Nephron (organoid): ENCODE measurements around the gene ANKRD49.

ENCODE experiments used
- H3K27ac Mint-ChIP-seq, 3 experiments: 2 replicates each; pipeline ENCODE4 v1.8.0; 2020; ENCODE audit warnings: mixed read lengths in 3 of 3, mild to moderate bottlenecking in 2 of 3, moderate library complexity in 1 of 3
- H3K27me3 Mint-ChIP-seq: 2 replicates; pipeline ENCODE4 v1.8.0; 2021; ENCODE audit warnings: low read depth, mild to moderate bottlenecking, moderate library complexity, mixed read lengths
- H3K36me3 Mint-ChIP-seq: 2 replicates; pipeline ENCODE4 v1.8.0; 2020; ENCODE audit warnings: low read depth, mixed read lengths
- H3K4me1 Mint-ChIP-seq: 2 replicates; pipeline ENCODE4 v1.8.0; 2020; ENCODE audit warnings: mixed read lengths
- H3K4me3 Mint-ChIP-seq, 3 experiments: 2 replicates each; pipeline ENCODE4 v1.8.0; 2020; ENCODE audit warnings: mild to moderate bottlenecking in 3 of 3, mixed read lengths in 3 of 3, moderate library complexity in 2 of 3
- H3K9me3 Mint-ChIP-seq: 2 replicates; pipeline ENCODE4 v1.8.0; 2020; ENCODE audit warnings: mixed read lengths
- CTCF ChIP-seq, 3 experiments: fragments of 200-600 bp; sonication (generic); IDR thresholded peaks; one replicate each; pipeline ENCODE4 v1.5.0; 2021; ENCODE audit warnings: antibody characterized with exemption in 3 of 3; ENCODE audit not compliant: unreplicated experiment in 3 of 3

The ANKRD49 gene

GRCh38 chr11:94472916-94473799 is 20.6 kb upstream of the ANKRD49 start:
- TF ChIP-seq CTCF (IDR thresholded peaks at IDR 0.05; ENCODE audit: unreplicated experiment in 3 of 3), result no peak
- H3K27ac Mint-ChIP-seq, result no peak overlapping the region
- H3K4me3 Mint-ChIP-seq, result no peak overlapping the region

DNA sequence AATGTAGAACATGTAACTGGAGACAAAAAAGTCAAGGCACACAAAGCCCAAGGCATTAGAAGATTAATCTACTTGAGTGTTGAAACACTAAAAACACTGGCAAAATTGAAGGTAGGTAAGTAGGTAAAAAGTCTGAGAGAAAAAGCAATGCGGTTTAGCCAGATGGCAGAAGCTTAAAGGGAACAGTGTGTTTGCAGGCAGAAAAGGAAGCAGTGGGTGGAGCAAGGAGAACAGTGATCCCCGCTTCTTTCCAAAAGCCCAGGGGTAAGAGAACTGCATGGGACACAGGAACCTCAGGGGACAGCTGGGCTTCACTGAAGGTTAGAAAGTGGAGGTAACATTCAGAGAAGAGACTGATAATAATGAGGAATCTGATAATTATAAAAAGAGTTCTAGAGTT is 16.2 kb upstream of the ANKRD49 start:
- no peak for TF ChIP-seq CTCF (IDR thresholded peaks at IDR 0.05; ENCODE audit: unreplicated experiment in 3 of 3)
- no peak overlapping the region for H3K4me3 Mint-ChIP-seq
- H3K36me3 Mint-ChIP-seq, result peaks cover 36% of the 10 kb centered on the region
- H3K4me1 Mint-ChIP-seq, result no peaks in the 10 kb centered on the region
- H3K27me3 Mint-ChIP-seq, result no peaks in the 10 kb centered on the region
- no peaks in the 10 kb centered on the region for H3K9me3 Mint-ChIP-seq
- no peak overlapping the region for H3K27ac Mint-ChIP-seq

More at GRCh38 chr11:94472916-94473799, 20.6 kb upstream of the ANKRD49 start:
- Mint-ChIP-seq H3K27me3 (no peaks in the 10 kb centered on the region), H3K36me3 (peaks cover 25% of the 10 kb centered on the region), H3K9me3 (no peaks in the 10 kb centered on the region), H3K4me1 (no peaks in the 10 kb centered on the region)

DNA sequence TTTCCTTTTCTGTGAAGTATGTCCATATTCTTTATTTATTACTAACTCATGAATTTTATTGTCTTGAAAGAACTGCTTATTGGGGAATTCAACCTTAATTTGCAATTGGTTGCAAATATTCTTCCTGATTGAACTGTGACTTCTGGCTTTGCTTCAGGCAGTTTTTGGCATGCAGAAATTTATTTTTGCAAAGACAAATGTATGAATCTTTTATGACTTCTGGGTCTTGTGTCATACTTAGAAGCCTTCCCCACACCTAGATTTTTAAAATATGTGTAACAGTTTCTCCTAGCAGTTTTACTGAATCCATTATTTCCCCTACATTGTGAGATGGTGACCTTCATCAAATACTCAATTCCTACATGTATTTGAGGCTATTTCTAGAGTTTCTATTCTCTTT is 12.4 kb upstream of the ANKRD49 start:
- H3K27me3 Mint-ChIP-seq, result no peaks in the 10 kb centered on the region

GRCh38 chr11:94486068-94486467 is 7.7 kb upstream of the ANKRD49 start:
- Mint-ChIP-seq H3K9me3 (no peaks in the 10 kb centered on the region), H3K27me3 (no peaks in the 10 kb centered on the region), H3K27ac (no peak overlapping the region), H3K36me3 (peaks cover 72% of the 10 kb centered on the region), H3K4me1 (no peaks in the 10 kb centered on the region), H3K4me3 (no peak overlapping the region)
- TF ChIP-seq CTCF (IDR thresholded peaks at IDR 0.05; ENCODE audit: unreplicated experiment in 3 of 3), result no peak

More for the DNA sequence above, 12.4 kb upstream of the ANKRD49 start:
- Mint-ChIP-seq H3K36me3 (peaks cover 46% of the 10 kb centered on the region), H3K4me1 (no peaks in the 10 kb centered on the region), H3K4me3 (no peak overlapping the region), H3K27ac (no peak overlapping the region), H3K9me3 (no peaks in the 10 kb centered on the region)
- no peak for TF ChIP-seq CTCF (IDR thresholded peaks at IDR 0.05; ENCODE audit: unreplicated experiment in 3 of 3)

DNA sequence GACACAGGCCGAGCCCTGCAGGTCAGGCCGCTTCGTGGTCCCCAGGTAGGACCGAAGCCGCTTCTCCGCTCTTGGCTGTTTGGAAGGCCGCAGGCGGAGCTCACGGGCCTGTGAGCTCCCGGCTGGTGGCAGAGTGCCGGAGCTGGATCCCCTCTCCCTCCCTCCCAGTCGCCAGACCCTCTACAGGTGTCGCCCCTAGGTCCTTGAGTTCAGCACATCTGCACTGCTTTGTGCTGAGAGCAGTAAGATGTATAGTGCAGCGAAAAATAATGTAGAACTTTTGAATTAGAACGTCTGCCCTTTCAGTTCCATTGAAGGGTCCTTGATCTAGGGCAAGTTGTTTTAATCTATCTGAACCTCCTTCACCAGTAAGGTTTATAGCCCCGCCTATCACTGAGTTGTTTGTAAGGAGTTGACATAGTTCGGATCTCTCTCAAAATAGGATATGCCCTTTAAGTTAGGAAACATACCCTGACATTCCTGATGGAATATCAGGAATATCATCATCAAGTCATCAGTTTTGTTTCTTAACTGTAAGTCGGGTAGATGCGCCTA is 419 bp downstream of the ANKRD49 start:
- Mint-ChIP-seq H3K36me3 (peaks cover 27% of the 10 kb centered on the region), H3K4me3 (peak overlapping the region; percentile 87 to 97 (median 92))
- no peak for TF ChIP-seq CTCF (IDR thresholded peaks at IDR 0.05; ENCODE audit: unreplicated experiment in 3 of 3)

More for the DNA sequence above, 419 bp downstream of the ANKRD49 start:
- Mint-ChIP-seq H3K27me3 (no peaks in the 10 kb centered on the region), H3K4me1 (peaks cover 22% of the 10 kb centered on the region), H3K9me3 (no peaks in the 10 kb centered on the region), H3K27ac (peak overlapping the region; percentile 87 to 95 (median 94))
